SH-SY5Y (cell line): ENCODE measurements around the gene FZR1.

Experiments
- GATA2 ChIP-seq: IDR thresholded peaks from 2 replicates; pipeline ENCODE4 v1.6.1; 2011; ENCODE audit warnings: mild to moderate bottlenecking, low read depth, low read length
- GATA3 ChIP-seq: IDR thresholded peaks from 2 replicates; pipeline ENCODE4 v1.6.1; 2011; ENCODE audit warnings: low read depth, mild to moderate bottlenecking, low read length, moderate library complexity

GRCh38 chr19:3550947-3551791, 45.1 kb downstream of the FZR1 start:
- no peak for TF ChIP-seq GATA2
- no peak for TF ChIP-seq GATA3
